HepG2 (cell line): ENCODE data around the gene AGER. TPM values are rescaled to one million over a fixed set of nuclear protein-coding genes. Genes with fewer than 3 reads are reported as not detected.
A peak's percentile ranks its signal among the peaks of the same experiment; 100 is the strongest.

Experiments used
- ARNTL ChIP-seq: sonication (generic); formaldehyde crosslinking; IDR thresholded peaks from 2 replicates; pipeline ENCODE4 v1.4.0; 2020; ENCODE audit warnings: mild to moderate bottlenecking, missing genetic modification reagents
- ATF5 ChIP-seq: sonication (generic); formaldehyde crosslinking; IDR thresholded peaks from 2 replicates; pipeline ENCODE4 v1.4.0; 2020; ENCODE audit warnings: mild to moderate bottlenecking, low read depth, missing genetic modification reagents
- BRF2 ChIP-seq: sonication (generic); formaldehyde crosslinking; IDR thresholded peaks from 2 replicates; pipeline ENCODE4 v1.8.1; 2022; ENCODE audit warnings: mild to moderate bottlenecking, missing genetic modification reagents
- FOXM1 ChIP-seq: sonication (generic); formaldehyde crosslinking; IDR thresholded peaks from 2 replicates; pipeline ENCODE4 v1.5.0; 2020; ENCODE audit warnings: missing genetic modification reagents
- FUBP1 ChIP-seq: sonication (generic); formaldehyde crosslinking; IDR thresholded peaks from 2 replicates; pipeline ENCODE4 v1.5.1; 2020; ENCODE audit warnings: missing genetic modification reagents, mild to moderate bottlenecking, borderline replicate concordance
- GLI4 ChIP-seq: sonication (generic); formaldehyde crosslinking; IDR thresholded peaks from 2 replicates; pipeline ENCODE4 v1.5.1; 2020; ENCODE audit warnings: missing genetic modification reagents, mild to moderate bottlenecking, moderate library complexity, borderline replicate concordance
- IRF2 ChIP-seq: IDR thresholded peaks from 2 replicates; pipeline ENCODE4 v1.6.1; 2018; ENCODE audit warnings: missing genetic modification reagents, missing compliant biosample characterization
- MED13 ChIP-seq: sonication (generic); formaldehyde crosslinking; IDR thresholded peaks from 2 replicates; pipeline ENCODE4 v1.5.0; 2020; ENCODE audit warnings: missing genetic modification reagents
- MYNN ChIP-seq: sonication (generic); formaldehyde crosslinking; IDR thresholded peaks from 2 replicates; pipeline ENCODE4 v1.4.0; 2020; ENCODE audit warnings: mild to moderate bottlenecking, low read depth, missing genetic modification reagents
- NR0B2 ChIP-seq: sonication (generic); formaldehyde crosslinking; IDR thresholded peaks from 2 replicates; pipeline ENCODE4 v1.4.0; 2020; ENCODE audit warnings: mild to moderate bottlenecking, missing genetic modification reagents
- PCBP2 ChIP-seq: fragments of 200-400 bp; formaldehyde crosslinking; optimal IDR thresholded peaks from 2 replicates; pipeline ENCODE3; 2018; ENCODE audit warnings: low read length, low read depth; ENCODE audit not compliant: poor library complexity, severe bottlenecking
- ZNF225 ChIP-seq: sonication (generic); formaldehyde crosslinking; IDR thresholded peaks from 2 replicates; pipeline ENCODE4 v1.4.0; 2020; ENCODE audit warnings: mild to moderate bottlenecking, missing genetic modification reagents
- ZNF503 ChIP-seq: sonication (generic); formaldehyde crosslinking; IDR thresholded peaks from 2 replicates; pipeline ENCODE4 v1.4.0; 2020; ENCODE audit warnings: missing genetic modification reagents
- ZNF564 ChIP-seq: sonication (generic); formaldehyde crosslinking; IDR thresholded peaks from 2 replicates; pipeline ENCODE4 v1.8.1; 2023; ENCODE audit warnings: mild to moderate bottlenecking, missing genetic modification reagents
- ZNF607 ChIP-seq: sonication (generic); formaldehyde crosslinking; IDR thresholded peaks from 2 replicates; pipeline ENCODE4 v1.5.1; 2020; ENCODE audit warnings: missing genetic modification reagents, mild to moderate bottlenecking, borderline replicate concordance
- ZNF646 ChIP-seq: sonication (generic); formaldehyde crosslinking; IDR thresholded peaks from 2 replicates; pipeline ENCODE4 v1.9.0; 2021; ENCODE audit warnings: mild to moderate bottlenecking, missing genetic modification reagents
- ZNF7 ChIP-seq: IDR thresholded peaks from 2 replicates; pipeline ENCODE4 v1.6.1; 2016; ENCODE audit warnings: missing biosample characterization, missing genetic modification reagents
- ZNF713 ChIP-seq: sonication (generic); formaldehyde crosslinking; IDR thresholded peaks from 2 replicates; pipeline ENCODE4 v1.4.0; 2020; ENCODE audit warnings: mild to moderate bottlenecking, missing genetic modification reagents
- polyA plus RNA-seq, 8 experiments: library from polyadenylated mRNA; depleted of rRNA in 3 of 8; stranded (reverse) in 7 of 8; unstranded in 1 of 8; fragments of >200 nt; fragmentation: Illumina TruSeq in 4 of 8; extraction: Trizol in 4 of 8; gene quantifications; 2 replicates each; pipeline versions ENCODE4 v1.2.1 to v1.2.3, GENCODE V29; 2011 to 2016; ENCODE audit warnings: low read depth in 4 of 8, missing spikeins in 1 of 8, mixed read lengths in 1 of 8; ENCODE audit not compliant: insufficient read depth in 1 of 8
- total RNA-seq, 5 experiments: library from RNA; depleted of rRNA; stranded (reverse); fragments of >200 nt; fragmentation: Illumina TruSeq; extraction: Trizol; gene quantifications; 2 replicates each; pipeline ENCODE4 v1.2.3, GENCODE V29; 2016; ENCODE audit warnings: low read depth in 1 of 5

AGER gene
- total and polyA plus RNA-seq, 2 of the 13 experiments (the other 11 are each of a cell fraction or from before 2014, with no cell fraction given), result 1.9 to 5.1 TPM

- no peak for TF ChIP-seq ZNF646 (CRISPR knock-in tag)
- no peak for TF ChIP-seq FUBP1 (CRISPR knock-in tag)
- no peak for TF ChIP-seq ZNF503 (CRISPR knock-in tag)
- 0 out of 2 replicates have a peak, but pooled peaks have one; percentile 20 for TF ChIP-seq ZNF564
- 0 out of 2 replicates have a peak, but pooled peaks have one; percentile 27 for TF ChIP-seq ATF5 (CRISPR knock-in tag)
- TF ChIP-seq ARNTL (CRISPR knock-in tag), result no peak
- TF ChIP-seq ZNF225 (CRISPR knock-in tag), result no peak
- peak; percentile 99 for TF ChIP-seq PCBP2
- no peak for TF ChIP-seq ZNF7
- no peak for TF ChIP-seq IRF2 (CRISPR knock-in tag)
- peak; percentile 60; the same call in 1 of the 2 replicates for TF ChIP-seq GLI4 (CRISPR knock-in tag)
- TF ChIP-seq BRF2 (CRISPR knock-in tag), result no peak
- no peak for TF ChIP-seq MYNN (CRISPR knock-in tag)
- no peak for TF ChIP-seq FOXM1 (CRISPR knock-in tag)
- TF ChIP-seq MED13 (CRISPR knock-in tag), result no peak
- no peak for TF ChIP-seq ZNF607
- 0 out of 2 replicates have a peak, but pooled peaks have one; percentile 38 for TF ChIP-seq NR0B2 (CRISPR knock-in tag)
- no peak for TF ChIP-seq ZNF713 (CRISPR knock-in tag)
Observed at GRCh38 chr6:32175322-32175710, 8.7 kb downstream of the AGER start (continued).
